ENCODE data around the gene AGBL1.

DNA sequence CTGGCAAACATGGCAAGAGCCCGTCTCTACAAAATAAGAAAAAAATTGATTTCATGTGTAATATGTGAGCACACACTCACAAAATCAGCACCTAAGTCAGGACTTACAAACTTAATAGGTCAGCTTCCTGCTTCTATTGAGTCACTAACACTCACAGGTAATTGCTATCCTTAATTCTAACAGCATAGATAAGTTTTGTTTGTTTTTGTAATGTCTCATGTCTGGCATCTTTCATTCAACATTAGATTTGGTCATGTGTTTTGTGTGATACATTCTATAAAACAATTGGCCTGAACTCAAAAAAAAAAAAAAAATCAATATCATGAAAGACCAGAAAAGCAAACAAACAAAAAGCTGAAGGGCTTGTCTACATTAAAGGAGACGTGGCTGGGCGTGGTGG is 564.7 kb downstream of the AGBL1 start:
- TF ChIP-seq, protein P1, sequence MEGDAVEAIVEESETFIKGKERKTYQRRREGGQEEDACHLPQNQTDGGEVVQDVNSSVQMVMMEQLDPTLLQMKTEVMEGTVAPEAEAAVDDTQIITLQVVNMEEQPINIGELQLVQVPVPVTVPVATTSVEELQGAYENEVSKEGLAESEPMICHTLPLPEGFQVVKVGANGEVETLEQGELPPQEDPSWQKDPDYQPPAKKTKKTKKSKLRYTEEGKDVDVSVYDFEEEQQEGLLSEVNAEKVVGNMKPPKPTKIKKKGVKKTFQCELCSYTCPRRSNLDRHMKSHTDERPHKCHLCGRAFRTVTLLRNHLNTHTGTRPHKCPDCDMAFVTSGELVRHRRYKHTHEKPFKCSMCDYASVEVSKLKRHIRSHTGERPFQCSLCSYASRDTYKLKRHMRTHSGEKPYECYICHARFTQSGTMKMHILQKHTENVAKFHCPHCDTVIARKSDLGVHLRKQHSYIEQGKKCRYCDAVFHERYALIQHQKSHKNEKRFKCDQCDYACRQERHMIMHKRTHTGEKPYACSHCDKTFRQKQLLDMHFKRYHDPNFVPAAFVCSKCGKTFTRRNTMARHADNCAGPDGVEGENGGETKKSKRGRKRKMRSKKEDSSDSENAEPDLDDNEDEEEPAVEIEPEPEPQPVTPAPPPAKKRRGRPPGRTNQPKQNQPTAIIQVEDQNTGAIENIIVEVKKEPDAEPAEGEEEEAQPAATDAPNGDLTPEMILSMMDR (IDR thresholded peaks at IDR 0.05; ENCODE audit: extremely low read depth in 1 of 2, insufficient read depth in 1 of 2, low read depth in 1 of 2, low read length in 2 of 2): no peak
- TF ChIP-seq POLR2A (IDR thresholded peaks at IDR 0.05; ENCODE audit: low read depth, low read length): no peak
- TF ChIP-seq, protein P2, sequence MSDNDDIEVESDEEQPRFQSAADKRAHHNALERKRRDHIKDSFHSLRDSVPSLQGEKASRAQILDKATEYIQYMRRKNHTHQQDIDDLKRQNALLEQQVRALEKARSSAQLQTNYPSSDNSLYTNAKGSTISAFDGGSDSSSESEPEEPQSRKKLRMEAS (IDR thresholded peaks at IDR 0.05; ENCODE audit: insufficient read depth, insufficient read length): no peak

Measured in endothelial cell of umbilical vein (primary cell).